Amygdala (tissue), 56 donors: ENCODE data around the gene BLOC1S4.
"Not testable (repeated sequence)": the region's sequence is repeated elsewhere in the genome, so short reads cannot be mapped to it uniquely, and the experiment has no call there.

Experiments
- DNase-seq, 56 donors: peaks; one replicate each; lab custom pipeline; 2025; lab: John Stamatoyannopoulos, UW

BLOC1S4 gene

GRCh38 chr4:6716018-6716911 is at the start of gene BLOC1S4:
TSS of gene BLOC1S4 (plus strand) at chr4:6716174. CDS start at chr4:6716210, 36 bp downstream.
- DNase-seq: peak in 55 of 56 donors; percentile 35 to 90 (median 74)

GRCh38 chr4:6668391-6668790 is 47.6 kb upstream of the BLOC1S4 start:
- DNase-seq: no peak

- no peak for DNase-seq
Measured at GRCh38 chr4:6671648-6672047, 44.3 kb upstream of the BLOC1S4 start.

- DNase-seq: no peak
Measured at GRCh38 chr4:6672131-6672530, 43.8 kb upstream of the BLOC1S4 start.

GRCh38 chr4:6672541-6673190 is 43.3 kb upstream of the BLOC1S4 start:
- DNase-seq: not testable (repeated sequence)

GRCh38 chr4:6673191-6673659 is 42.7 kb upstream of the BLOC1S4 start:
- peak in 17 of 56 donors; percentile 24 to 69 (median 43) for DNase-seq

GRCh38 chr4:6673660-6674499 is 42.1 kb upstream of the BLOC1S4 start:
- peak; percentile 16 to 95 (median 88) for DNase-seq

GRCh38 chr4:6674500-6675149 is 41.3 kb upstream of the BLOC1S4 start:
- no peak for DNase-seq

GRCh38 chr4:6676722-6677558 is 39.0 kb upstream of the BLOC1S4 start:
- no peak for DNase-seq

GRCh38 chr4:6680372-6681034 is 35.5 kb upstream of the BLOC1S4 start:
- no peak for DNase-seq

- no peak for DNase-seq
Measured at GRCh38 chr4:6681191-6681590, 34.8 kb upstream of the BLOC1S4 start.

- no peak for DNase-seq
Measured at GRCh38 chr4:6682862-6683590, 32.9 kb upstream of the BLOC1S4 start.

- DNase-seq: no peak
Measured at GRCh38 chr4:6684656-6685055, 31.3 kb upstream of the BLOC1S4 start.

GRCh38 chr4:6686104-6686787 is 29.7 kb upstream of the BLOC1S4 start:
- DNase-seq: no peak

GRCh38 chr4:6687947-6688878 is 27.8 kb upstream of the BLOC1S4 start:
- DNase-seq: no peak

- peak in 8 of 56 donors; percentile 7 to 56 (median 24) for DNase-seq
Measured at GRCh38 chr4:6688879-6689505, 27.0 kb upstream of the BLOC1S4 start.
